Measurements from ENCODE around the gene NEK11. TPM values are rescaled to one million over a fixed set of nuclear protein-coding genes. Genes with fewer than 3 reads are reported as not detected.

The NEK11 gene
- total RNA-seq, 2 donors from 2014 or later, result 5.5 to 5.8 TPM

DNA sequence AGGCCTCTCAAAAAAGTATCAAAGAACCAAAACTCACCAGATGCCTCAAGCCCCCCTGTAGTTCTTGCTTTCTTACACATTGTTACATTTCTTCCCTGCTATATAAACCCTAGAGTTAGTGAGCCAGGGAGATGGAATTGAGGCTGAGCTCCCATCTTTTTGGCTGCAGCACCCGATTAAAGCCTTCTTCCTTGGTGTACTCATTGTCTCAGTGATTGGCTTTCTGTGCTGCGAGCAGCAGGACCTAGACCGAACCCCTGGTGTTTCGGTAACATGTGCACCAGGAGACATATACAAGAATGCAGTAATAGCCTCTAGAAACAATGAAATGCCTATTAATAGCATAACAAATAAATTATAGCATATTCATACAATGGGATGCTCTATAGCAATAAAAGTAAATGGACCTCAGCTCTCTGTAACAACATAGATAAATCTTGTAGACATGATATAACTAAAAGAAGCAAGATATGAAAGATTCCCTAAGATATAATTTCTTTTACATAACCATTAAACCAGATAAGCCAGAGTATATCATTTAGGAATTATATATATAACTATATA lies 174.0 kb downstream of the NEK11 start:
- no peak for DNase-seq
- Histone ChIP-seq H3K36me3 (no peaks in the 10 kb centered on the region), H3K27me3 (no peaks in the 10 kb centered on the region), H3K4me3 (no peak overlapping the region), H3K4me1 (no peaks in the 10 kb centered on the region), H3K27ac (no peak overlapping the region), H3K9me3 (no peaks in the 10 kb centered on the region), H3K9ac (ENCODE audit: low read depth in 2 of 2, low read length in 2 of 2) (no peak overlapping the region)
- TF ChIP-seq, protein P1, sequence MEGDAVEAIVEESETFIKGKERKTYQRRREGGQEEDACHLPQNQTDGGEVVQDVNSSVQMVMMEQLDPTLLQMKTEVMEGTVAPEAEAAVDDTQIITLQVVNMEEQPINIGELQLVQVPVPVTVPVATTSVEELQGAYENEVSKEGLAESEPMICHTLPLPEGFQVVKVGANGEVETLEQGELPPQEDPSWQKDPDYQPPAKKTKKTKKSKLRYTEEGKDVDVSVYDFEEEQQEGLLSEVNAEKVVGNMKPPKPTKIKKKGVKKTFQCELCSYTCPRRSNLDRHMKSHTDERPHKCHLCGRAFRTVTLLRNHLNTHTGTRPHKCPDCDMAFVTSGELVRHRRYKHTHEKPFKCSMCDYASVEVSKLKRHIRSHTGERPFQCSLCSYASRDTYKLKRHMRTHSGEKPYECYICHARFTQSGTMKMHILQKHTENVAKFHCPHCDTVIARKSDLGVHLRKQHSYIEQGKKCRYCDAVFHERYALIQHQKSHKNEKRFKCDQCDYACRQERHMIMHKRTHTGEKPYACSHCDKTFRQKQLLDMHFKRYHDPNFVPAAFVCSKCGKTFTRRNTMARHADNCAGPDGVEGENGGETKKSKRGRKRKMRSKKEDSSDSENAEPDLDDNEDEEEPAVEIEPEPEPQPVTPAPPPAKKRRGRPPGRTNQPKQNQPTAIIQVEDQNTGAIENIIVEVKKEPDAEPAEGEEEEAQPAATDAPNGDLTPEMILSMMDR (IDR thresholded peaks at IDR 0.05), result no peak
- intact Hi-C loops (cut with DNase I), result no loop called here

DNA sequence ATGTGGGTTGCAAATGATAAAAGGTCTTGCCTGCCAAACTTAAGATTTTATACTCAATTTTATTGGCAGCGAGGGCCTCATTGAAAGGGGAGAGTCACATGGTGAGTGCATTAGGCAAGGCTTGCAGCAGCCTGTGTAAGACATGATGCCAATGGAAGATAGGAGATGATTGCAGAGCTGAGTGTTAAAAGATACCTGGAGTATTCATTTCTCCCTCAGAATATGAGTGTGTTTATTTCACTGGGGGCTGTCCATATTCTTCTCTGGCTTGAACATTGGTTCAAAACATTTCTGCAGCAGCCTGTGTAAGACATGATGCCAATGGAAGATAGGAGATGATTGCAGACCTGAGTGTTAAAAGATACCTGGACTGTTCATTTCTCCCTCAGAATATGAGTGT lies 189.7 kb downstream of the NEK11 start:
- no peak overlapping the region for H3K27ac ChIP-seq
- no peaks in the 10 kb centered on the region for H3K27me3 ChIP-seq
- no peaks in the 10 kb centered on the region for H3K36me3 ChIP-seq
- intact Hi-C loops (cut with DNase I), result no loop called here
- H3K4me3 ChIP-seq, result no peak overlapping the region
- no peaks in the 10 kb centered on the region for H3K4me1 ChIP-seq
- no peaks in the 10 kb centered on the region for H3K9me3 ChIP-seq
- no peak overlapping the region for H3K9ac ChIP-seq (ENCODE audit: low read depth in 2 of 2, low read length in 2 of 2)
- DNase-seq, result no peak
- TF ChIP-seq, protein P1 (IDR thresholded peaks at IDR 0.05), result no peak

DNA sequence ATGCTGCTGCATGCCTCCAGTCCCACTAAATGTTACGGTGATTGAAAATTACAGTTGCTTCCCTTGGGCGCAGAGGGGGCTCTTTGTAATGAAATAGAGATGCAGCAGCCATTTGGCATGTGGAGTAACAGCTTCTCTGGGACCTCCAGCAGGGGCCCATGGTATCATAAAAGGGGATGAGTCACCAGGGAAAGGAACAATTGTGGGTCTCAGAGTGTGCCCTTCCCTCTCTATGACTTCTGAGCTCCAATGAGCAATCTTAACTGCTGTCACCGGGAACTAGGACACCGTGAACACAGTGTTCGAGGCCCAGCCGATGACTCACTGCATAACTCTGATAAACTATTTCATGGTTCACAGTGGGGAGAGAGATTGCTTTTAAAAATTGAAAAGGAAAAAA lies 190.1 kb downstream of the NEK11 start:
- Histone ChIP-seq H3K36me3 (no peaks in the 10 kb centered on the region), H3K27ac (no peak overlapping the region), H3K9ac (ENCODE audit: low read depth in 2 of 2, low read length in 2 of 2) (no peak overlapping the region), H3K27me3 (no peaks in the 10 kb centered on the region), H3K4me3 (no peak overlapping the region), H3K9me3 (no peaks in the 10 kb centered on the region), H3K4me1 (no peaks in the 10 kb centered on the region)
- no peak for DNase-seq
- intact Hi-C loops (cut with DNase I), result no loop called here
- TF ChIP-seq, protein P1 (IDR thresholded peaks at IDR 0.05), result no peak

DNA sequence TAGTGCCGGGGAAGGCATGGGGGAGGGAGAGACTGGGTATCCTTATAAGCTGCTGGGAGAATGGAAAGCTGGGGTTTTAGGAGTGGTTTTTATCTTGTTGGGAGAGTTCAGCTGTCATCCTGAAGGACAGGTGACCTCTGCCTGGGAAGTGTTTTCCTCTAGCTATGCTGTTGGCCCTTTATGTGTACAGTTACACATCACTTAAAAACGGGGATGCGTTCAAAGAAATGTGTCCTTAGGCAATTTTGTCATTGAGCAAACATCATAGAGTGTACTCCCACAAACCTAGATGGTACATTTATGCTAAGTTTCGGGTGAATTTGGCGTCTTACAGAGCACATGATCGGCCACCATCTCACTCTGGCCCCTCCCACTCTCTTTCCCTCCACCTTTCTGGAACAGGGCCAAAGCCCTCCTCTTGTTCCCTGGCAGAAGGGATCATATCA lies 190.6 kb downstream of the NEK11 start:
- no peaks in the 10 kb centered on the region for H3K4me1 ChIP-seq
- no peak overlapping the region for H3K4me3 ChIP-seq
- TF ChIP-seq, protein P1 (IDR thresholded peaks at IDR 0.05), result no peak
- DNase-seq, result no peak
- H3K9ac ChIP-seq (ENCODE audit: low read depth in 2 of 2, low read length in 2 of 2), result no peak overlapping the region
- H3K27ac ChIP-seq, result no peak overlapping the region
- H3K27me3 ChIP-seq, result no peaks in the 10 kb centered on the region
- intact Hi-C loops (cut with DNase I), result no loop called here
- H3K36me3 ChIP-seq, result no peaks in the 10 kb centered on the region
- no peaks in the 10 kb centered on the region for H3K9me3 ChIP-seq

DNA sequence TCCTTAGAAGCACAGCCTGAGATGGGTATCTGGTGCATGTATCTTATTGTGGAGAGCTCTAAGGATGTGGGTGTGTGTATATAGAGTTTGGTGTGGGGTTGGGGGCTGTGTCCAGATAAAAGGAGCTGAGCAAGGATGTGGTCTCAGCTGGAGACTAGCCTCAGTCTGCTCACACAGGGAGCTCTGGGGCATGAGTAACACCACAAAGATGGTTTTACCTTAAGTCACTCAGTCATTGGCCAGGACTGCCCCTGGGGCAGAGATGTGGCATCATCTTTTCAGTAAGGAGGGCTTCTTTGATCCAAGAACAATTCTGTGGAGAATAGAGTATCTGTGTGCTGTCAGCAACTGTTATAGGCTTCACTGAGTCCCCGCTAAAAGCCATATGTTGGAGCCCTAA lies 191.5 kb downstream of the NEK11 start:
- Histone ChIP-seq H3K27ac (no peak overlapping the region), H3K27me3 (no peaks in the 10 kb centered on the region), H3K36me3 (no peaks in the 10 kb centered on the region), H3K9me3 (no peaks in the 10 kb centered on the region), H3K4me1 (no peaks in the 10 kb centered on the region), H3K9ac (ENCODE audit: low read depth in 2 of 2, low read length in 2 of 2) (no peak overlapping the region), H3K4me3 (no peak overlapping the region)
- intact Hi-C loops (cut with DNase I), result no loop called here
- TF ChIP-seq, protein P1 (IDR thresholded peaks at IDR 0.05), result no peak
- no peak for DNase-seq

All from colonic mucosa (tissue), 4 donors.